Activated gamma-delta T cell treated with anti-CD3 and anti-CD28 coated beads, Interleukin-2, amount 50 U/mL, for 16 hours (primary cell): ENCODE measurements around the gene SLCO1A2.

Source experiments
- DNase-seq: peaks from one replicate; pipeline ENCODE4 v3.0.0-alpha.2; 2020; ENCODE audit warnings: low read depth

SLCO1A2 gene

GRCh38 chr12:21330682-21331253 lies 3.9 kb downstream of the SLCO1A2 start:
- DNase-seq, result no peak

- DNase-seq, result no peak
These were observed 6.1 kb downstream of the SLCO1A2 start for GRCh38 chr12:21328578-21328977.

GRCh38 chr12:21324551-21324950 lies 10.2 kb downstream of the SLCO1A2 start:
- DNase-seq, result no peak

- DNase-seq, result no peak
These were observed 11.0 kb downstream of the SLCO1A2 start for GRCh38 chr12:21323736-21324135.

GRCh38 chr12:21308785-21309184 lies 25.9 kb downstream of the SLCO1A2 start:
- no peak for DNase-seq

GRCh38 chr12:21305661-21306060 lies 29.1 kb downstream of the SLCO1A2 start:
- no peak for DNase-seq

- no peak for DNase-seq
These were observed 34.1 kb downstream of the SLCO1A2 start for GRCh38 chr12:21300632-21301031.

GRCh38 chr12:21296751-21297406 lies 37.8 kb downstream of the SLCO1A2 start:
- no peak for DNase-seq

- no peak for DNase-seq
These were observed 38.4 kb downstream of the SLCO1A2 start for GRCh38 chr12:21296348-21296747.

- DNase-seq, result no peak
These were observed 40.5 kb downstream of the SLCO1A2 start for GRCh38 chr12:21294176-21294575.

GRCh38 chr12:21292111-21292510 lies 42.6 kb downstream of the SLCO1A2 start:
- no peak for DNase-seq

- no peak for DNase-seq
These were observed 45.0 kb downstream of the SLCO1A2 start for GRCh38 chr12:21289698-21290097.

- no peak for DNase-seq
These were observed 57.9 kb downstream of the SLCO1A2 start for GRCh38 chr12:21276826-21277225.

- no peak for DNase-seq
These were observed 68.8 kb downstream of the SLCO1A2 start for GRCh38 chr12:21265932-21266331.

- DNase-seq, result no peak
These were observed 70.5 kb downstream of the SLCO1A2 start for GRCh38 chr12:21264232-21264631.

GRCh38 chr12:21257172-21257571 lies 77.5 kb downstream of the SLCO1A2 start:
- no peak for DNase-seq

- no peak for DNase-seq
These were observed 82.6 kb downstream of the SLCO1A2 start for GRCh38 chr12:21252070-21252469.

- DNase-seq, result no peak
These were observed 86.0 kb downstream of the SLCO1A2 start for GRCh38 chr12:21248679-21249078.

GRCh38 chr12:21239866-21240265 lies 94.9 kb downstream of the SLCO1A2 start:
- DNase-seq, result no peak

- no peak for DNase-seq
These were observed 100.3 kb downstream of the SLCO1A2 start for GRCh38 chr12:21234395-21234794.

GRCh38 chr12:21223930-21224329 lies 110.8 kb downstream of the SLCO1A2 start:
- DNase-seq, result no peak

GRCh38 chr12:21221778-21222177 lies 112.9 kb downstream of the SLCO1A2 start:
- no peak for DNase-seq

GRCh38 chr12:21221072-21221471 lies 113.6 kb downstream of the SLCO1A2 start:
- no peak for DNase-seq

- DNase-seq, result no peak
These were observed 114.5 kb downstream of the SLCO1A2 start for GRCh38 chr12:21220266-21220665.
